H1 (cell line): ENCODE results near the gene CD247. TPM values are rescaled to one million over a fixed set of nuclear protein-coding genes. Genes with fewer than 3 reads are reported as not detected.

ENCODE experiments used
- CTCF ChIA-PET: fragments of 300-600 bp; sonication (Branson Sonifier 250); formaldehyde crosslinking; loops from one replicate; lab custom pipeline; 2021; ENCODE audit not compliant: partially characterized antibody; lab: Charles Lee
- POLR2A ChIA-PET: fragments of 300-600 bp; sonication (Branson Sonifier 250); formaldehyde crosslinking; loops from one replicate; lab custom pipeline; 2021; ENCODE audit warnings: inconsistent platforms; ENCODE audit not compliant: partially characterized antibody; lab: Charles Lee
- DNase-seq, 2 experiments: peaks; one replicate each; pipeline versions ENCODE4 v3.0.0 to v3.0.0-alpha.2; 2010 to 2022; ENCODE audit warnings: low spot score in 2 of 2, low read depth in 1 of 2, mixed read lengths in 1 of 2
- FAIRE-seq: peaks from 2 replicates; lab custom pipeline; 2011; peaks lifted over from hg19 to GRCh38; lab: Jason Lieb, UNC
- H2AFZ ChIP-seq: 2 replicates; pipeline ENCODE4 v1.8.1; 2012; ENCODE audit warnings: low read length, inconsistent platforms
- H2AK5ac ChIP-seq: 2 replicates; pipeline ENCODE4 v1.6.1; 2013; ENCODE audit warnings: low read depth, low read length
- H2BK120ac ChIP-seq: replicated peaks from 2 replicates; pipeline ENCODE3; 2013; ENCODE audit warnings: low read depth, low read length, inconsistent platforms
- H2BK12ac ChIP-seq: 2 replicates; pipeline ENCODE4 v1.6.1; 2013; ENCODE audit warnings: low read depth, low read length
- H2BK15ac ChIP-seq: 2 replicates; pipeline ENCODE4 v1.6.1; 2013; ENCODE audit warnings: low read length
- H2BK20ac ChIP-seq: 2 replicates; pipeline ENCODE4 v1.6.1; 2013; ENCODE audit warnings: low read length
- H2BK5ac ChIP-seq: 2 replicates; pipeline ENCODE4 v1.6.1; 2013; ENCODE audit warnings: low read depth, low read length
- H3K14ac ChIP-seq: 2 replicates; pipeline ENCODE4 v1.6.1; 2013; ENCODE audit warnings: inconsistent platforms; ENCODE audit not compliant: insufficient read length
- H3K18ac ChIP-seq: 2 replicates; pipeline ENCODE4 v1.6.1; 2013; ENCODE audit warnings: low read length; ENCODE audit errors: extremely low read depth
- H3K23ac ChIP-seq: 2 replicates; pipeline ENCODE4 v1.6.1; 2013; ENCODE audit warnings: inconsistent platforms; ENCODE audit not compliant: insufficient read length
- H3K23me2 ChIP-seq: 2 replicates; pipeline ENCODE4 v1.6.1; 2013; ENCODE audit warnings: low read depth, low read length
- H3K27ac ChIP-seq: 2 replicates; pipeline ENCODE4 v1.6.1; 2011; ENCODE audit warnings: low read depth, low read length, inconsistent platforms
- H3K27me3 ChIP-seq, 4 experiments: replicated peaks in 1 of 4; 1 replicate in 1 of 4; 2 replicates in 3 of 4; pipeline versions ENCODE4 v1.6.1 to v1.8.1; 2011 to 2013; ENCODE audit warnings: low read length in 3 of 4, mild to moderate bottlenecking in 3 of 4, inconsistent platforms in 2 of 4, mixed read lengths in 2 of 4, moderate library complexity in 1 of 4; ENCODE audit not compliant: control insufficient read depth in 3 of 4, insufficient read depth in 3 of 4; ENCODE audit errors: extremely low read depth in 1 of 4
- H3K36me3 ChIP-seq, 4 experiments: 2 replicates each; pipeline versions ENCODE4 v1.6.1 to v1.8.1; 2011 to 2013; ENCODE audit warnings: mild to moderate bottlenecking in 4 of 4, low read length in 3 of 4, moderate library complexity in 2 of 4, control low read depth in 1 of 4, inconsistent platforms in 1 of 4; ENCODE audit not compliant: insufficient read depth in 4 of 4, control insufficient read depth in 2 of 4
- H3K4ac ChIP-seq: replicated peaks from 2 replicates; pipeline ENCODE3; 2013; ENCODE audit warnings: low read length, low read depth, mixed read lengths, inconsistent platforms; ENCODE audit not compliant: insufficient read length
- H3K4me1 ChIP-seq, 4 experiments: replicated peaks in 1 of 4; 1 replicate in 1 of 4; 2 replicates in 3 of 4; pipeline versions ENCODE4 v1.6.1 to v1.8.1; 2011 to 2013; ENCODE audit warnings: low read length in 3 of 4, inconsistent platforms in 2 of 4, mixed read lengths in 1 of 4; ENCODE audit not compliant: insufficient read depth in 4 of 4, control insufficient read depth in 3 of 4
- H3K4me2 ChIP-seq, 2 experiments: 2 replicates each; pipeline versions ENCODE4 v1.6.1 to v1.8.1; 2011 to 2013; ENCODE audit warnings: low read depth in 2 of 2, low read length in 2 of 2, control low read depth in 1 of 2, inconsistent platforms in 1 of 2, mild to moderate bottlenecking in 1 of 2; ENCODE audit not compliant: insufficient read depth in 1 of 2
- H3K4me3 ChIP-seq, 4 experiments: fragments of 200-600, 300-600 bp in 1 of 4; sonication (generic), shearing (Covaris generic), sonication (Bioruptor Twin) in 1 of 4; 2 replicates each; pipeline versions ENCODE4 v1.5.1 to v1.8.1; 2011 to 2016; ENCODE audit warnings: low read length in 4 of 4, low read depth in 3 of 4, control low read depth in 2 of 4, inconsistent platforms in 2 of 4, mild to moderate bottlenecking in 2 of 4, mixed read lengths in 1 of 4, moderate library complexity in 1 of 4; ENCODE audit not compliant: insufficient read depth in 2 of 4; ENCODE audit errors: extremely low read depth in 1 of 4
- H3K56ac ChIP-seq: replicated peaks from 2 replicates; pipeline ENCODE3; 2013; ENCODE audit warnings: low read depth, mild to moderate bottlenecking, mixed read lengths, low read length, inconsistent platforms; ENCODE audit not compliant: insufficient read length
- H3K79me1 ChIP-seq: 2 replicates; pipeline ENCODE4 v1.6.1; 2013; ENCODE audit warnings: low read depth, low read length, control low read depth
- H3K79me2 ChIP-seq, 2 experiments: 2 replicates each; pipeline versions ENCODE4 v1.6.1 to v1.8.1; 2012 to 2013; ENCODE audit warnings: low read length in 2 of 2, mild to moderate bottlenecking in 2 of 2, inconsistent platforms in 1 of 2; ENCODE audit not compliant: insufficient read depth in 2 of 2, control insufficient read depth in 1 of 2
- H3K9ac ChIP-seq, 4 experiments: replicated peaks in 1 of 4; 1 replicate in 1 of 4; 2 replicates in 3 of 4; pipeline versions ENCODE4 v1.6.1 to v1.8.1; 2011 to 2013; ENCODE audit warnings: low read depth in 3 of 4, low read length in 3 of 4, control low read depth in 2 of 4, mild to moderate bottlenecking in 2 of 4, moderate library complexity in 2 of 4, inconsistent platforms in 1 of 4; ENCODE audit errors: extremely low read depth in 1 of 4
- H3K9me3 ChIP-seq, 2 experiments: 2 replicates each; pipeline versions ENCODE4 v1.6.1 to v1.8.1; 2012 to 2013; ENCODE audit warnings: mild to moderate bottlenecking in 2 of 2, moderate library complexity in 2 of 2, control low read depth in 1 of 2, inconsistent platforms in 1 of 2, low read depth in 1 of 2, low read length in 1 of 2, mixed read lengths in 1 of 2; ENCODE audit not compliant: insufficient read depth in 2 of 2
- H4K20me1 ChIP-seq, 2 experiments: replicated peaks in 1 of 2; 2 replicates each; pipeline versions ENCODE3 to v1.8.1; 2011 to 2013; ENCODE audit warnings: inconsistent platforms in 2 of 2, low read length in 2 of 2, mild to moderate bottlenecking in 1 of 2; ENCODE audit not compliant: insufficient read depth in 2 of 2, control insufficient read depth in 1 of 2
- H4K5ac ChIP-seq: 2 replicates; pipeline ENCODE4 v1.6.1; 2013; ENCODE audit warnings: low read length, low read depth, mixed read lengths, inconsistent platforms; ENCODE audit not compliant: insufficient read length
- H4K8ac ChIP-seq: 2 replicates; pipeline ENCODE4 v1.8.0; 2013; ENCODE audit warnings: mild to moderate bottlenecking, moderate library complexity, low read length, inconsistent platforms; ENCODE audit not compliant: insufficient read depth; ENCODE audit errors: extremely low read depth
- H4K91ac ChIP-seq: replicated peaks from 2 replicates; pipeline ENCODE3; 2013; ENCODE audit warnings: low read length, mixed read lengths, inconsistent platforms; ENCODE audit not compliant: insufficient read length
- ASH2L ChIP-seq: fragments of 200-600, 300-600 bp; sonication (generic); IDR thresholded peaks from one replicate; pipeline ENCODE4 v1.7.1; 2017; ENCODE audit warnings: low read length
- CBX5 ChIP-seq: fragments of 300-800, 300-1000 bp; sonication (generic); IDR thresholded peaks from 2 replicates; pipeline ENCODE4 v1.7.1; 2016; ENCODE audit warnings: antibody characterized with exemption, low read length, low read depth
- CHD2 ChIP-seq: IDR thresholded peaks from 2 replicates; pipeline ENCODE4 v1.6.1; 2012; ENCODE audit warnings: low read length, improper control_type of control experiment
- EGR1 ChIP-seq: IDR thresholded peaks from 2 replicates; pipeline ENCODE4 v1.6.1; 2011; ENCODE audit warnings: low read depth, low read length, borderline replicate concordance
- GABPA ChIP-seq: IDR thresholded peaks from 2 replicates; pipeline ENCODE4 v1.6.1; 2011; ENCODE audit warnings: mild to moderate bottlenecking, low read length, moderate library complexity, borderline replicate concordance; ENCODE audit not compliant: insufficient read depth
- JUND ChIP-seq: IDR thresholded peaks from 2 replicates; pipeline ENCODE4 v1.6.1; 2011; ENCODE audit warnings: mild to moderate bottlenecking, improper control_type of control experiment, low read length
- NRF1 ChIP-seq: IDR thresholded peaks from 2 replicates; pipeline ENCODE4 v1.6.1; 2011; ENCODE audit warnings: mild to moderate bottlenecking, low read depth, low read length, improper control_type of control experiment
- POLR2AphosphoS5 ChIP-seq: IDR thresholded peaks from 2 replicates; pipeline ENCODE4 v1.6.1; 2011; ENCODE audit warnings: low read depth, low read length
- SAP30 ChIP-seq: fragments of 300-600 bp; sonication (generic); IDR thresholded peaks from 2 replicates; pipeline ENCODE4 v1.7.1; 2012; ENCODE audit warnings: low read length, moderate library complexity, mild to moderate bottlenecking, inconsistent platforms; ENCODE audit not compliant: insufficient read depth, insufficient replicate concordance
- SIRT6 ChIP-seq: IDR thresholded peaks from one replicate; pipeline ENCODE4 v1.7.1; 2012; ENCODE audit warnings: low read length, inconsistent platforms
- ZNF274 ChIP-seq: IDR thresholded peaks from 2 replicates; pipeline ENCODE4 v1.7.0; 2012; ENCODE audit warnings: low read length, borderline replicate concordance; ENCODE audit errors: extremely low read depth
- WGBS, 2 experiments: shearing (Covaris generic) in 1 of 2; methylation state at CpG; one replicate each; pipeline versions ENCODE4 v1.1.6 to v1.1.7; 2013 to 2015; ENCODE audit warnings: low lambda C conversion rate in 2 of 2, mixed read lengths in 2 of 2, inconsistent platforms in 1 of 2, low coverage in 1 of 2, missing lambda C conversion rate in 1 of 2; ENCODE audit not compliant: insufficient replicate concordance in 2 of 2, insufficient coverage in 1 of 2, insufficient read length in 1 of 2; ENCODE audit errors: extremely low coverage in 1 of 2, missing lambda C conversion rate in 1 of 2; 5-methylcytosine and 5-hydroxymethylcytosine counted together
- polyA plus RNA-seq, 7 experiments: library from polyadenylated mRNA; depleted of rRNA in 3 of 7; stranded (reverse) in 5 of 7; unstranded in 2 of 7; fragments of >200 nt in 5 of 7; fragments of 200-250 nt in 2 of 7; gene quantifications; 1 replicate in 5 of 7; 2 replicates in 1 of 7; 4 replicates in 1 of 7; pipeline versions ENCODE4 v1.2.1 to v1.2.3, GENCODE V29; 2011 to 2013; ENCODE audit warnings: missing spikeins in 2 of 7, mixed read lengths in 2 of 7
- total RNA-seq: library from RNA; stranded (reverse); fragmentation: NEBNext Ultra II Directional; extraction: Animal tissue kit (Norgen Biotek cat#: 25700); gene quantifications from 2 replicates; pipeline ENCODE4 v1.2.1, GENCODE V29; 2021
- TF ChIP-seq, protein P1 (sequence below): IDR thresholded peaks from 2 replicates; pipeline ENCODE4 v1.6.1; 2011; ENCODE audit warnings: low read depth, mild to moderate bottlenecking, low read length; ENCODE audit not compliant: insufficient read depth
- TF ChIP-seq, protein P2 (sequence below): IDR thresholded peaks from 2 replicates; pipeline ENCODE4 v1.6.1; 2012; ENCODE audit warnings: inconsistent platforms

Gene CD247
- total and polyA plus RNA-seq, 2 of the 8 experiments (the other 6 are each of a cell fraction or from before 2014, with no cell fraction given): 2.0 to 2.2 TPM

DNA sequence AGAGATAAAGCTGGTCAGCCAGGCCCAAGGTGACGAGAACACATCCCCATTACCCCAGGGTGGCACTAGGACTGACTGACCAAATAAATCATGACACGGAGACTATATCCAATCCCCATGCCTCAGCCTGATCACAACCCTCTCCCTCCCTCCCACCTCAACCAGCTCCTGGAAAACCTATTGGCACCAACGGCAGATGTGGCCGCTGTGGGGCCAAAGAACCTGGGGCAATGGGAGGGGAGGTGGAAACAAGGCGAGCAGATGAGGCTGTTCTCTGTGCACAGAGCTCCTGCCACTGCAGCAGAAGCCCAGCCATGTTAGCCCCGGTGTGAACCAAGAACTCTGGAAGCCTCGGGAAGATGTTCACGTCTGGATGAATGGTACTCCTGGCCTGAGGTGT lies 77.6 kb downstream of the CD247 start:
- peak overlapping the region; percentile 60; the same call in 1 of the 2 replicates for H2AK5ac ChIP-seq
- H4K20me1 ChIP-seq: no peaks in the 10 kb centered on the region
- no peak overlapping the region for H4K5ac ChIP-seq
- H3K4ac ChIP-seq: no peak overlapping the region
- H3K79me2 ChIP-seq: no peaks in the 10 kb centered on the region
- peak in 1 of 2 experiments; percentile 36 for DNase-seq
- peaks cover 3 to 35% (median 26%) of the 10 kb centered on the region in 4 experiments for H3K27me3 ChIP-seq
- no peak overlapping the region for H3K27ac ChIP-seq
- no peak overlapping the region for H3K4me2 ChIP-seq
- no peaks in the 10 kb centered on the region for H3K79me1 ChIP-seq
- POLR2A ChIA-PET: interaction anchor here (1.2 to 2.3 kb wide), 2 partner anchors 13 to 113 kb away, joined by 3 to 5 read pairs; partner anchors contain the start of gene CREG1
- WGBS, 2 experiments: 94% methylated on average over 8 of the region's 8 CpGs; no CpG with 5 or more reads in 1 of the 2 experiments
- no peak overlapping the region for H2AFZ ChIP-seq
- 0 out of 2 replicates have a peak overlapping the region, but pooled peaks have one; percentile 55 for H2BK12ac ChIP-seq
- no peak overlapping the region for H4K91ac ChIP-seq
- no peak overlapping the region for H3K14ac ChIP-seq
- H3K4me3 ChIP-seq: no peak overlapping the region
- no peak overlapping the region for H3K56ac ChIP-seq
- TF ChIP-seq CHD2: no peak
- TF ChIP-seq GABPA: no peak
- TF ChIP-seq, protein P1, sequence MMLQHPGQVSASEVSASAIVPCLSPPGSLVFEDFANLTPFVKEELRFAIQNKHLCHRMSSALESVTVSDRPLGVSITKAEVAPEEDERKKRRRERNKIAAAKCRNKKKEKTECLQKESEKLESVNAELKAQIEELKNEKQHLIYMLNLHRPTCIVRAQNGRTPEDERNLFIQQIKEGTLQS: no peak
- no peak for TF ChIP-seq CBX5
- no peak for TF ChIP-seq ASH2L
- no peak for TF ChIP-seq SAP30
- no peak for TF ChIP-seq EGR1
- TF ChIP-seq ZNF274: no peak
- no peak for TF ChIP-seq SIRT6
- no peak for TF ChIP-seq NRF1
- TF ChIP-seq POLR2AphosphoS5: no peak
- TF ChIP-seq JUND: no peak
- TF ChIP-seq, protein P2, sequence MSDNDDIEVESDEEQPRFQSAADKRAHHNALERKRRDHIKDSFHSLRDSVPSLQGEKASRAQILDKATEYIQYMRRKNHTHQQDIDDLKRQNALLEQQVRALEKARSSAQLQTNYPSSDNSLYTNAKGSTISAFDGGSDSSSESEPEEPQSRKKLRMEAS: no peak
- TF ChIP-seq, all 59 proteins: peak for 0
- Histone ChIP-seq H2BK5ac (no peak overlapping the region), H3K4me1 (peaks cover 2 to 8% (median 4%) of the 10 kb centered on the region in 4 experiments; a peak in 6 of 7 replicates), H2BK15ac (0 out of 2 replicates have a peak overlapping the region, but pooled peaks have one; percentile 21), H3K9ac (no peak overlapping the region), H3K9me3 (no peaks in the 10 kb centered on the region), H3K18ac (no peak overlapping the region), H3K23ac (no peak overlapping the region), H3K36me3 (no peaks in the 10 kb centered on the region), H3K23me2 (peaks cover 7% of the 10 kb centered on the region; the same call in 1 of the 2 replicates), H4K8ac (no peak overlapping the region), H2BK120ac (no peak overlapping the region), H2BK20ac (no peak overlapping the region)
- CTCF ChIA-PET: interaction anchor here (0.8 to 8.4 kb wide), 33 partner anchors 9 to 531 kb away, joined by 3 to 74 read pairs (median 4); partner anchors contain the start of gene CREG1
- no peak for FAIRE-seq
